DMS 273 treated with DMSO at 0.1 percent for 48 hours (cell line): ENCODE results near the gene NELFB.

Experiments
- DNase-seq: peaks from one replicate; lab custom pipeline; 2025; lab: John Stamatoyannopoulos, UW

The NELFB gene

GRCh38 chr9:137254624-137255447, at the start of gene NELFB:
Gene NELFB (plus strand): TSS chr9:137255327.
- DNase-seq: no peak

- no peak for DNase-seq
These were observed 48.5 kb upstream of the NELFB start for GRCh38 chr9:137206602-137207001.

GRCh38 chr9:137211532-137211931, 43.6 kb upstream of the NELFB start:
- no peak for DNase-seq

GRCh38 chr9:137212520-137212919, 42.6 kb upstream of the NELFB start:
- DNase-seq: no peak

- no peak for DNase-seq
These were observed 41.7 kb upstream of the NELFB start for GRCh38 chr9:137213160-137214060.

- no peak for DNase-seq
These were observed 40.5 kb upstream of the NELFB start for GRCh38 chr9:137214620-137215019.

GRCh38 chr9:137215196-137215986, 39.7 kb upstream of the NELFB start:
- DNase-seq: no peak

GRCh38 chr9:137216188-137216965, 38.8 kb upstream of the NELFB start:
- DNase-seq: no peak

GRCh38 chr9:137217276-137218211, 37.6 kb upstream of the NELFB start:
- peak; percentile 9 for DNase-seq

- no peak for DNase-seq
These were observed 36.8 kb upstream of the NELFB start for GRCh38 chr9:137218212-137218753.

GRCh38 chr9:137218754-137219271, 36.3 kb upstream of the NELFB start:
- no peak for DNase-seq

GRCh38 chr9:137219757-137220316, 35.3 kb upstream of the NELFB start:
- no peak for DNase-seq

GRCh38 chr9:137220317-137221094, 34.6 kb upstream of the NELFB start:
- no peak for DNase-seq

- no peak for DNase-seq
These were observed 34.0 kb upstream of the NELFB start for GRCh38 chr9:137221095-137221505.

GRCh38 chr9:137221506-137222111, 33.5 kb upstream of the NELFB start:
- no peak for DNase-seq

GRCh38 chr9:137222190-137223077, 32.7 kb upstream of the NELFB start, which contains the start of gene RNF208:
Gene RNF208 (minus strand): TSS chr9:137222240. CDS start chr9:137221212, 1,028 bp downstream.
- DNase-seq: no peak
